ENCODE measurements around the gene SYT7. TPM values are rescaled to one million over a fixed set of nuclear protein-coding genes. Genes with fewer than 3 reads are reported as not detected.

SYT7 gene
- total and polyA plus RNA-seq, 10 of the 15 experiments (the other 5 are each of a cell fraction or from before 2014, with no cell fraction given) = not detected

DNA sequence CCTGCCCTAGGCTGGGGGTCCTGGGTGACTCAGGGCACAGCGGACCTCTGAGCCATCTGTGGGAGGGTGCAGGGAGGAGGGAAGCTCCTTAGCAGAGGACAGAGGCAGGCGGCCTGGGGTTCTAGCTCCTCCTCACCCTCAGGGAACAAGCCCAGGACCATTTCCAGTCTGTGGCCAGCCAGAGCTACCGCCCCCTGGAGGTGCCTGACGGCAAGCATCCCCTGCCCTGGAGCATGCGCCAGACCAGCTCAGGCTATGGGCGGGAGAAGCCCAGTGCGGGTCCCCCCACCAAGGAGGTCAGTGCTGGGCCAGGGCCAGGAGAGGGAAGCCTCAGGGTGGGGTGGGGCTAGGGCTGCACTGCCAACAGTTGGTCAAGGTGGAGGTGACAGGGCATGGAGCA is 98.4 kb downstream of the SYT7 start:
- intact Hi-C loops (cut with micrococcal nuclease; ENCODE audit: unreplicated experiment) (no loop called here), in situ Hi-C loops (cut with MboI) (no loop called here)
- WGBS (ENCODE audit: insufficient coverage, insufficient replicate concordance, low lambda C conversion rate, missing lambda C conversion rate) = 17% methylated on average over 7 of the region's 7 CpGs
- ChIA-PET SMC1A (ENCODE audit: uncharacterized antibody, unreplicated experiment) (interaction anchor here (1.0 kb wide), 1 partner anchor 37 kb away, joined by 3 read pairs; no protein-coding TSS in a partner anchor), RAD21 (ENCODE audit: unreplicated experiment) (interaction anchor here (0.6 kb wide), 1 partner anchor 34 kb away, joined by 3 read pairs; no protein-coding TSS in a partner anchor), CTCF (interaction anchor here (0.5 to 2.5 kb wide), 16 partner anchors 10 to 156 kb away, joined by 3 to 12 read pairs (median 4); no protein-coding TSS in a partner anchor), POLR2A (interaction anchor here (0.6 kb wide), 1 partner anchor 113 kb away, joined by 3 read pairs; no protein-coding TSS in a partner anchor)
- no peak overlapping the region for H3K27ac ChIP-seq (ENCODE audit: control insufficient read depth, insufficient read depth)
- H3K79me2 ChIP-seq (ENCODE audit: control insufficient read depth, insufficient read depth, low read length) = no peaks in the 10 kb centered on the region
- no peaks in the 10 kb centered on the region for H3K4me1 ChIP-seq (ENCODE audit: control insufficient read depth, insufficient read depth, low read length)
- H3K9ac ChIP-seq (ENCODE audit: control insufficient read depth, insufficient read depth, low read length) = no peak overlapping the region
- DNase-seq (ENCODE audit: low read depth, low spot score) (no peak), FAIRE-seq (no peak), ATAC-seq (peak; percentile 82)
- no peaks in the 10 kb centered on the region for H3K27me3 ChIP-seq (replicated peaks in 1 of 2; ENCODE audit: control insufficient read depth in 2 of 2, insufficient read depth in 2 of 2, low read length in 1 of 2)
- no peak overlapping the region for H2AFZ ChIP-seq (ENCODE audit: control insufficient read depth, low read depth, low read length)
- H3K4me3 ChIP-seq = no peak overlapping the region
- TF ChIP-seq CREB1 (IDR thresholded peaks at IDR 0.05; ENCODE audit: low read depth) (no peak), ZSCAN29 (IDR thresholded peaks at IDR 0.05) (no peak), TCF7 (IDR thresholded peaks at IDR 0.05; ENCODE audit: borderline replicate concordance) (no peak), DPF2 (IDR thresholded peaks at IDR 0.05) (no peak), NR2C2 (IDR thresholded peaks at IDR 0.05; ENCODE audit: borderline replicate concordance, control insufficient read depth, insufficient read length, low read depth) (no peak), SMC3 (IDR thresholded peaks at IDR 0.05; ENCODE audit: borderline replicate concordance, low read length) (peak; percentile 7; the same call in 1 of the 2 replicates), USF1 (IDR thresholded peaks at IDR 0.05; ENCODE audit: borderline replicate concordance, extremely low read length, insufficient read depth, low read depth, low read length) (no peak), SUPT20H (IDR thresholded peaks at IDR 0.05; ENCODE audit: borderline replicate concordance, control insufficient read depth, low read depth, low read length) (no peak), NRF1 (conservative IDR thresholded peaks at IDR 0.05; ENCODE audit: low read depth, low read length) (0 out of 2 replicates have a peak, but pooled peaks have one; percentile 25)
- TF ChIP-seq, protein P1, sequence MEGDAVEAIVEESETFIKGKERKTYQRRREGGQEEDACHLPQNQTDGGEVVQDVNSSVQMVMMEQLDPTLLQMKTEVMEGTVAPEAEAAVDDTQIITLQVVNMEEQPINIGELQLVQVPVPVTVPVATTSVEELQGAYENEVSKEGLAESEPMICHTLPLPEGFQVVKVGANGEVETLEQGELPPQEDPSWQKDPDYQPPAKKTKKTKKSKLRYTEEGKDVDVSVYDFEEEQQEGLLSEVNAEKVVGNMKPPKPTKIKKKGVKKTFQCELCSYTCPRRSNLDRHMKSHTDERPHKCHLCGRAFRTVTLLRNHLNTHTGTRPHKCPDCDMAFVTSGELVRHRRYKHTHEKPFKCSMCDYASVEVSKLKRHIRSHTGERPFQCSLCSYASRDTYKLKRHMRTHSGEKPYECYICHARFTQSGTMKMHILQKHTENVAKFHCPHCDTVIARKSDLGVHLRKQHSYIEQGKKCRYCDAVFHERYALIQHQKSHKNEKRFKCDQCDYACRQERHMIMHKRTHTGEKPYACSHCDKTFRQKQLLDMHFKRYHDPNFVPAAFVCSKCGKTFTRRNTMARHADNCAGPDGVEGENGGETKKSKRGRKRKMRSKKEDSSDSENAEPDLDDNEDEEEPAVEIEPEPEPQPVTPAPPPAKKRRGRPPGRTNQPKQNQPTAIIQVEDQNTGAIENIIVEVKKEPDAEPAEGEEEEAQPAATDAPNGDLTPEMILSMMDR (IDR thresholded peaks at IDR 0.05 in 2 of 3, conservative IDR thresholded peaks at IDR 0.05 in 1 of 3; ENCODE audit: control insufficient read depth in 2 of 3, extremely low read depth in 1 of 3, insufficient read depth in 1 of 3, low read depth in 3 of 3, low read length in 3 of 3) = peak; percentile 46 to 71 (median 53)
- peaks cover 3% of the 10 kb centered on the region; the same call in 1 of the 2 replicates for H4K20me1 ChIP-seq (ENCODE audit: control insufficient read depth, insufficient read depth)
- H3K36me3 ChIP-seq (ENCODE audit: control insufficient read depth in 2 of 2, insufficient read depth in 2 of 2, low read length in 1 of 2) = no peaks in the 10 kb centered on the region
- no peak overlapping the region for H3K4me2 ChIP-seq (ENCODE audit: control insufficient read depth, insufficient read depth)
- no peaks in the 10 kb centered on the region for H3K9me3 ChIP-seq (replicated peaks; ENCODE audit: control insufficient read depth, insufficient read depth, low read length)
- no TSS peak for BruUV-seq (replicated peaks)

Measured in GM12878 (cell line).